ENCODE measurements around the gene ABCA1.

ABCA1 gene

GRCh38 chr9:104841601-104842141, 86.3 kb downstream of the ABCA1 start:
- no peak for DNase-seq (ENCODE audit: low read depth, low spot score)

GRCh38 chr9:104838958-104839357, 89.0 kb downstream of the ABCA1 start:
- DNase-seq (ENCODE audit: low read depth, low spot score), result no peak

- DNase-seq (ENCODE audit: low read depth, low spot score), result no peak
These were observed 91.2 kb downstream of the ABCA1 start for GRCh38 chr9:104836767-104837166.

GRCh38 chr9:104836235-104836634, 91.7 kb downstream of the ABCA1 start:
- DNase-seq (ENCODE audit: low read depth, low spot score), result no peak

GRCh38 chr9:104835161-104835560, 92.8 kb downstream of the ABCA1 start:
- no peak for DNase-seq (ENCODE audit: low read depth, low spot score)

GRCh38 chr9:104833696-104834095, 94.3 kb downstream of the ABCA1 start:
- no peak for DNase-seq (ENCODE audit: low read depth, low spot score)

- no peak for DNase-seq (ENCODE audit: low read depth, low spot score)
These were observed 96.3 kb downstream of the ABCA1 start for GRCh38 chr9:104831681-104832080.

GRCh38 chr9:104826911-104827310, 101.0 kb downstream of the ABCA1 start:
- no peak for DNase-seq (ENCODE audit: low read depth, low spot score)

GRCh38 chr9:104826079-104826775, 101.7 kb downstream of the ABCA1 start:
- DNase-seq (ENCODE audit: low read depth, low spot score), result no peak

GRCh38 chr9:104820336-104820735, 107.6 kb downstream of the ABCA1 start:
- DNase-seq (ENCODE audit: low read depth, low spot score), result no peak

- DNase-seq (ENCODE audit: low read depth, low spot score), result no peak
These were observed 108.9 kb downstream of the ABCA1 start for GRCh38 chr9:104819033-104819432.

GRCh38 chr9:104817437-104817836, 110.5 kb downstream of the ABCA1 start:
- DNase-seq (ENCODE audit: low read depth, low spot score), result no peak

- DNase-seq (ENCODE audit: low read depth, low spot score), result no peak
These were observed 111.9 kb downstream of the ABCA1 start for GRCh38 chr9:104815851-104816565.

GRCh38 chr9:104810421-104811339, 117.3 kb downstream of the ABCA1 start:
- no peak for DNase-seq (ENCODE audit: low read depth, low spot score)

- DNase-seq (ENCODE audit: low read depth, low spot score), result no peak
These were observed 119.8 kb downstream of the ABCA1 start for GRCh38 chr9:104808035-104808614.

GRCh38 chr9:104805441-104805840, 122.5 kb downstream of the ABCA1 start:
- no peak for DNase-seq (ENCODE audit: low read depth, low spot score)

- no peak for DNase-seq (ENCODE audit: low read depth, low spot score)
These were observed 125.0 kb downstream of the ABCA1 start for GRCh38 chr9:104802906-104803305.

GRCh38 chr9:104802110-104802509, 125.8 kb downstream of the ABCA1 start:
- peak; percentile 62 for DNase-seq (ENCODE audit: low read depth, low spot score)

- DNase-seq (ENCODE audit: low read depth, low spot score), result no peak
These were observed 127.7 kb downstream of the ABCA1 start for GRCh38 chr9:104800068-104800785.

- DNase-seq (ENCODE audit: low read depth, low spot score), result no peak
These were observed 129.6 kb downstream of the ABCA1 start for GRCh38 chr9:104798209-104798995.
